Measurements from ENCODE around the gene CFAP410.
A peak's percentile ranks its signal among the peaks of the same experiment; 100 is the strongest.

The CFAP410 gene

DNA sequence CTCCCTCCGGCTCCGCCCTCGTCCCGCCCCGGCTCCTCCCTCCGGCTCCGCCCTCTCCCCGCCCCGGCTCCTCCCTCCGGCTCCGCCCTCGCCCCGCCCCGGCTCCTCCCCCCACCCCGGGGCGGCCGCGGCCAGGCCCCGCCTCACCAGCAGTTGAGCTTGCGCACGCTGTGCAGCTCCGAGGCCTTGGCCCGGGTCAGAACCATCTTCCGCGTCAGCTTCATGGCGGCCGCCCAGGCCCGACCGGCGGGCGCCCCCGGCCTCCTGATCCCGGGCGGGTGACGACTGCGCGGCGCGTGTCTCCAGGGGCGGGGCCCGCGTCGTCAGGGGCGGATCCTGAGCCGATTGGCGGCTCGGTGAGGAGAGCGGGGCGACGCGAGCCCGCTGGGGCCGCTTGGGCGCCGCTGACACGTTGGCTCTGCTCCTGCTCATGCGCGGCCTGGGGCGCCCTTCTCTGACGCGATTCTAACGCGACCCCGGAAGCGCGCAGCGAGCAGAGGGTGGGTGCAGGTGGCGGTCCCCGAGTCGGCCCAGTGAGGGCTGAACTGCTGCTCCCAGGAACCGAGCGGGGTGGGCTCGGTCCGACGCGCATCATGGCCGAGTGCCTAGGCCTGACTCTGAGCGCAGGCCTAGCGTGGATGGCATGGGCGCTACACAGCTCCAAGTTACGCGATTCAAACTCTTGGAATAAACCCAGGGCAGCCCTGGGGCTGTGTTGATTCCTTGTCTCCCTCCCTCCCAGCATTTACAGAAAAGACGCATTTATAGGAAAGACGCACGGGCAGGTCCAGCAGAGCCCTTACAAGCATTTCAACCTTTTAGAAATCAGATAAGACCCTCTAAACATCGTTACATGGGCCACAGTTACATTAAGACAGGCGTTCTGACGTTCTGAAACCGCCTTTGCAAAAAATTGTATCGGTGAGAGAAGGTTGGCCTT, at the start of gene CFAP410:
TSS of gene CFAP410 (minus strand) at position 420 of the 940 bp plus-strand sequence. CDS start at position 224, 196 bp downstream.
- DNase-seq: peak; percentile 96

DNA sequence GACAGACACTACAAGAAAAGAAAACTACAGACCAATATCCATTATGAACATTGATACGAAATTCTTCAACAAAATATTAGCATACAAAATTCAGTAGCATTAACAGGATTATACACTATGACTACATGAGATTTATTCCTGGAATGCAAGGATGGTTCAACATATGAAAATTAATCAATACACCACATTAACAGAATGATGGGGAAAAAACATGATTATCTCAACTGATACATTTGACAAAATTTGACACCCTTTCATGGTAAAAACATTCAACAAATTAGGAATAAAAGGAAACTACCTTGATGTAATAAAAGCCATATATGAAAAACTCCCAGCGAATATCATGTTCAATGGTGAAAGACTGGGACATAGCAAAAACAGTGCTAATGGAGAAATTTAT, 45.8 kb upstream of the CFAP410 start:
- no peak for DNase-seq

DNA sequence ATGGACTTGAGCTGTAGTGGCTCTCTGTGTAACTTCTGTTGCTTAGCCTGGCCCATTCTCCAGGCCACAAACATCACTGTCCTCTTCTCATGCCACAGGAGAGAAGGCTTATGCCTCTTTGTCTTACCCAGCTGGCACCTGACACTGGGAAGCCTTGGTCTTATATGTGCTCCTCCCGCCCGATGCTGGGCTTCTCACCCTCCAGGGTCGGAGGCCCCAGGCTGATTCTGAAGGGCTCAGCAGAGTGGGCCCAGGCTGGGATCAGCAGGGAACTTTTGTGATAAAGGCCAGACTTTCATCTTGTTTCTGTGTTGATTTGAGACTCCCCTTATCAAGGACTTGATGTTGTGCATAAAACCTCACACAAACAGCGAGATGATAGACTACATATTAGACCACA, 44.0 kb upstream of the CFAP410 start:
- no peak for DNase-seq

DNA sequence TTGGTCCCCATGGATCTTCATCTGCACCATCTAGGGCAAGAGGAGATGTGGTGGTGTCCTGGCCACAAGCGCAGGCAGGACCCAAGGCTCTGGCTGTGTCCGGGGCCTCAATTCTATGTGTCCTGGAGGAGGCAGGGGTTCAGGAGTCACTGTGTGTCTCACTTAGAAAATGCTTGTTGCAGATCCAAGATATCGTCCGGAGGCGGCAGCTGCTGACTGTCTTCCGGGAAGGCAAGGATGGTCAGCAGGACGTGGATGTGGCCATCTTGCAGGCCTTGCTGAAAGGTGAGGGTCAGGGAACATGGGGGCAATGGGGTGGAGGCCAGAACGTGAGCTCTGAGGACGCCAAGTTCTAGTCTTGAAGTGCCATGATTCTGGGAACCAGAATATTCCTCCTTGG, 43.3 kb upstream of the CFAP410 start:
- DNase-seq: no peak

DNA sequence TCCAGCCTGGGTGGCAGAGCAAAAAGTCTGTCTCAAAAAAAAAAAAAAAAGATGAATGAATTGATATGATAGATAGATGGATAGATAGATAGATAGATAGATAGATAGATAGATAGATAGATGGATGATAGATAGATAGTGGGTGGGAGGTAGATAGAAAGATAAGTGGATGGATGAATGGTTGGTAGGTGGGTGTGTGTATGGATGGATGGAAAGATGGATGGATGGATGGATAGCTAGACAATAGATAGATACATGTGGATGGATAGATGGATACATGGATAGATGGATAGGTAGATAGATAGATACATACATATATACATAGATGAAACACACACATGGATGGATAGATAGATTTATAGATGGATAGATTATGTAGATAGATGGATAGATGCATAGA, 42.7 kb upstream of the CFAP410 start:
- no peak for DNase-seq

DNA sequence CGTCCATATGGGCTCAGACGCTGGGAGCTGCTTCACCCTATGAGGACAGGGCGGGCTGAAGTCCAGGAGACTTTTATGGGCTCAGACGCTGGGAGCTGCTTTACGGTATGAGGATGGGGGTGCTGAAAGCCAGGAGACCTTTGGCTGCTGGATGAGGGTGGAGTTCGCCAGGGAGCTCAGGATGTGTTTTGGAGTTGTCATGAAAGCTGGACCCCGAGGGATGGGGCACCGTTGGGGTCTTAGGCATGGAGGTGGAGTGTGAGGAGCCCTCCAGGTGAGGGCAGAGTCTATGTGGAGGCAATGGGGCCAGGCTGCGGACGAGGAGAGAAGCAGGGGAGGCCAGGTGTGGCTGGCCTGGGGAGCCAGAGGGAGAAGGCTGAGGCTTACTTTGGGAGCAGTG, 41.7 kb upstream of the CFAP410 start:
- DNase-seq: no peak

DNA sequence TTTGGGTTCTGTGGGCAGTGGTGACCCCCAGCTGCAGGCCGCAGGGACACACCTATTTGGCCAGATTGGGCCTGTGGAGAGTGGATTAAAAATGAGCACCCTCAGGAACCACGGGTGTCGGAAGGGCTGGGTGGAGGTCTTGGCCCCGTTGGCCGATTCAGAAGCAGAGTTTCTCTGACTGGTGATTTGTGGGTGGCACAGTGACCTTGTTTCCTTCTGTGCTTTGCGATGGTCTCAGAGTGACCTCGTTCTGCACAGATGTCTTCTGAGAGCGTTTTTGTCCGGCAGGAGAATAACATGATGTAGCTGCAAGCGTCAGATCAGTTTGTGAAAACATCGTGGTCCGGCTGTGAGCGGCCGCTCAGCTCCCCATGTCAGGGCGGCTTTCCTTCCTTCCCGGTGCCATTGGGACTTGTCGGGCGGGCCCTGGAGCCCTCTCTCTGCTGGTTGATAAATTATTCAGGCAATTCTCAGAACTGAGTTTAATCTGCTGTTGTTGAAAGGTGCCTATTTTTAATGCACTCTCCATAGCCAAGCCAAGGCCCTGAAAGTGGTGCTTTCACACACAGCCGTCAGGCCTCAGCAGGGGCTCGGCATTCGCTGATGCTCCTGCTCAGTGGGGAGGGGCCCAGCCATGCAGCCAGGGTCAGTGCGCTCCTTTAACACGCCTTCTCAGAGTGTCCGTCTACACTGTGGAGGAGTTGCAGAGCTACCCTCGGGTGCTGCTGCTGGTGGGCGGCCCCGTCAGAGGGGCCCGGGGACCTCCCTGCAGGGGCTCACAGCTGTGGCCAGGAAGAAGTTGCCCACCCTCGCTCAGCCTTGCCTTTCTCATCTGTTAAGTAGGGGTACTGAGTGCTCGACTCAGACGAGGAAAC, 41.0 kb upstream of the CFAP410 start:
- no peak for DNase-seq

DNA sequence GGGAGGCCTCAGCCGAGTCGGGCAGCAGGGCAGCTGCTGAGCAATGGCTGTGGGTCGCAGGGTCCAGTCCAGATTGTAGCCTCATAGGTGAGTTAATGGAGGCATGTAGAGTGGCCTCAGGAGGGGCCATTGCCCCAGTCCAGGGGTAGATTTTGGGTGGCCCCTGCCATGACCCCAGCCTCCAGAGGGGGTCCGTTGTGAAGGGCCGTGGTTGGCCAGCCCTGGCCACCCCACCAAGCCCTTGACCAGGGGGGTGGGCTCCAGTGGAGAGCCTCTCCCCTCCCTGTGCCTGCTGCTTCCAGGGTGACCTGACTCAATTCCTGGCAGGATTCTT, 40.3 kb upstream of the CFAP410 start:
- DNase-seq: no peak

DNA sequence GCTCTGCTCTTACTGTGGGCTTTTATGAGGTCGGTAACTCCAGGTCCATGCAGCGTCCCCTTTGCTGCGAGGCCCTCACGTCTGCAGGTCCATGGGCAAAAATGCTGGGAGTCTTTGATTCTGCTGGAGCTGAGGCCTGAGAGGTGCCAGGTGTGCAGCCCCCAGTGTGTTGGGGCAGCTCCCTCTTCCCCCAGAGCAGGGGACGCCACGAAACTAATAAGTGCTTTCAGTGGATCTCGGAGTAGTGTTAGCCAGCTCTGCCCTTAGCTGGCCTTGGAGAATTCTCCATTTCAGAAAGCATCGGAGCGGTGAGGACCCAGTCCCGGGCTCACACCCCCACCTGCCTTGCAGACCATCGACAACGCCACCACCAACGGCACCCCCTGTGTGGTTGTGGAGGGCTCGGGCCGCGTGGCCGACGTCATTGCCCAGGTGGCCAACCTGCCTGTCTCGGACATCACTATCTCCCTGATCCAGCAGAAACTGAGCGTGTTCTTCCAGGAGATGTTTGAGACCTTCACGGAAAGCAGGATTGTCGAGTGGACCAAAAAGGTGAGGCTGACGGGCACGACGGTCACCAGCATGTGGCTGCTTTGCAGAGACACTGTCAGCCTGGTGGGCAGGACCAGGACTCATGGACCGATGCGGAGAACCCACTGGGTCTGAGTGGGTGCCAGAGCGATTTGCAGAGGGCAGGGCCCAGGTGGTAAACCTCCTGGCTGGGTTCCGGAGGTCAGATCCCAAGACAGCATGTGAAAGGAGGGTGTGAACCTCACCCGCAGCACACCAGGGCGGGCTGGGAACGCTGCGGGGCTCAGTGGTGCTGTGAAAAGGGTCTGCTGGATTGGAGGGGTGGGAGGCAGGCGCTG, 39.7 kb upstream of the CFAP410 start:
- DNase-seq: no peak

DNA sequence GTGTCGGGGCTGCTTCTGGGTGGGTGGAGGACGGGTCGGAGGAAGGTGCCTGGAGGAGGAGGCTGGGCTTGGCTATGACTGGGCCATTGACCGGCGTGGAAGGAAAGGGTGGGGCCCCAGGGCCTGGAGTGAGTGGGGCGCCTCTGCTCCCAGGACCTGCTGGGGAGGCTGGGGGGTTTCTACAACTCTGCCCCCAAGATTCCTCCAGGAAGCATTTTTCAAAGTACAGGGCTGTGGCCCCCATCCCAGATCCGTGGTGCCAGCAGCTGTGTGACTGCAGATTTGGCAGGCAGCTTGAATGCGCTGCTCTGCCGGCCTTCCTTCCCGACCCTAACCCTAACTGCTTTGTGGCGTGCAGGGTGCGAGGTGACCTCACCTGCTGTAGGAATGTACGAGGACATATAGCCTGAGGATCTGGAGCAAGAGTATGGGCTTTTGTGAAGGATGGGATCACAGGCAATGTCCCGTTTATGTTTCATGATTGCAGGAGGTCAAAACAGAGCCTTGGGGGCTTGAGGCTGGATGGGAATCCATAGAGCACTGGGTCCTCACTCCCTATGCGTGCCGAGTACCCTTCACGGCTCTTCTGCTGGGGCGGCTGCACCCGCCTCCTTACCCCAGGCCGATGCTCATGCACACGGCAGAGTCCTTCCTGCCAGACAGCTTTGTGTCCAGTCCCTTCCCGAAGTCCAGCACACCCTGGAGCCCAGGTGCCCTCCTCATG, 38.9 kb upstream of the CFAP410 start:
- no peak for DNase-seq

DNA sequence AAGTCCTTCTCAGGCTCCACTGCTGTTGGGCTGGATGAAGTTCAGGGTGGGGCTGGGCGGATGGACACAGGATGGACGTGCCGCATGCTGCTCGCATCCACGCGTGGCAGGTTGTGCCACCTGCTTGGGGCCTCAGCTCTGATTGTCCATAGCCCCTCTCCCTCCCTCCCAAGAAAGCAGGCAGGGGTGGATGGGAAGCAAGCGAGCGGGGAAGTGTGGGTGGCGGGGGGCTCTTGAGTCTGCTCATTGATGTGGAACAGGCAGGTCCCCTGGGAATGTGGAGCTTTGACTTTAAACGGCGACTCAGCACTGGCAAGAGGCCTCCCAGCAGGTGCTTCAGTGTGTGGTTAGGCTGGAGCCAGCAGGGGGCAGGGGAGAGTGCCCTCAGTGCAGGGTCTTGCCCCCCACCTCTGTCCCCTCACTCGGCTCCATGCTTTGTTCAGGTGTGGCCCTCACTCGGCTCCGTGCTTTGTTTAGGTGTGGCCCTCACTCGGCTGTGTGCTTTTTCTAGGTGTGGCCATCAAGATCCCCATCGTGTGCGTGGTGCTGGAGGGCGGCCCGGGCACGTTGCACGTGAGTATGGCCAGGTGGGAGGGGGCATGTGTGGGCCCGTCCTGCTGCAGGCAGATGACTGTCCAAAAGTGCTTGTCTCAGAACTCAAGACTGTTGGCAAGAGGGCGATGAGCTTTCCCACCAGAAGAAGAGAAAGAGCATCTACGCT, 38.2 kb upstream of the CFAP410 start:
- DNase-seq: no peak

DNA sequence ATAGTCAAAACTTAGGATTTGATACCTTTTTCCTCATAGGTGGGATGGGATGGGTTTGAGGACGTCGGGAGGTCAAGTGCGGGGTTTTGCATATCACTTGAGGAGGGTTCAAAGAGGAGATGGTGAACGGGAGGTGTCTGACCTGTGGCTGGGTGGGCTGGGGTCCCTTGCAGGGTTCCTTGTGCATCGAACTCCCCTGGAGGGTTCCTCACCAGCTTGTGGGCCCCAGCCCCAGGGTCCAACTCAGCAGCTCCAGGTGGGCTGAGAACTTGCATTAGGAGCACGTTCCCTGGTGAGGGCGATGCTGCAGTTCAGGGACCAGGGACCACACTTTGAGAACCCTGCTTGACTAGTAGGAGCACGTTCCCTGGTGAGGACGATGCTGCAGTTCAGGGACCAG, 37.4 kb upstream of the CFAP410 start:
- DNase-seq: no peak

DNA sequence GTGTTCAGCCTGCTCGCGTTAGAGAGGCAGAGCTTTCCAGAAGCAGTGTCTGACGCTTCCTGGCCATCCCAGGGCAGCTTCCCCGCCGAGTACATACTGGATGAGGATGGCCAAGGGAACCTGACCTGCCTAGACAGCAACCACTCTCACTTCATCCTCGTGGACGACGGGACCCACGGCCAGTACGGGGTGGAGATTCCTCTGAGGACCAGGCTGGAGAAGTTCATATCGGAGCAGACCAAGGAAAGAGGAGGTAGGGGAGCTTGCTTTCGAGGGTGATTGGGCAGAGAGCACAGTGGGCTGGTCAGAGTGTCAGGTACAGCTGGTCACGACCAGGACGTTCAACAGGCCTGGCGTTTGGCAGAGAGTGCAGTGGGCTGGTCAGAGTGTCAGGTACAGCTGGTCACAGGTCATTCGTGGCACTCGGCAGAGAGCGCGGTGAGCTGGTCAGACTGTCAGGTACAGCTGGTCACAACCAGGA, 36.6 kb upstream of the CFAP410 start:
- no peak for DNase-seq

DNA sequence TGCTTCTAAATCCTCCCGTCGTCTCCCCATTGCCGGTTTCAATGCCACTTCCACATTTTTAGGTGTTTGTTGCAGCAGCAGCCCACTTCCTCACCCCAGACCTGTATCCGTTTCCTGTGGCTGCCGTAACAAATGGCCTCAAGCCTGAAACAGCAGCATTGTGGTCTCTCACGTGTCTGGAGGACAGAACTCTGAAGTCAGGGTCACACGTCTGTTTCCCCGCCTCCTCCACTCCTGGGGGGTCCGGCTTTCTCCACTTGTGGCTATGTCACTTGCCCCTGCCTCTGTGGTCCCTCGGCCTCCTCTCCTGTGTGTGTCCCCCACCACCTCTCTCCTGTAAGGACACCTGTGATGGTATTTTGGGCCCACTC, 36.1 kb upstream of the CFAP410 start:
- DNase-seq: peak; percentile 37

DNA sequence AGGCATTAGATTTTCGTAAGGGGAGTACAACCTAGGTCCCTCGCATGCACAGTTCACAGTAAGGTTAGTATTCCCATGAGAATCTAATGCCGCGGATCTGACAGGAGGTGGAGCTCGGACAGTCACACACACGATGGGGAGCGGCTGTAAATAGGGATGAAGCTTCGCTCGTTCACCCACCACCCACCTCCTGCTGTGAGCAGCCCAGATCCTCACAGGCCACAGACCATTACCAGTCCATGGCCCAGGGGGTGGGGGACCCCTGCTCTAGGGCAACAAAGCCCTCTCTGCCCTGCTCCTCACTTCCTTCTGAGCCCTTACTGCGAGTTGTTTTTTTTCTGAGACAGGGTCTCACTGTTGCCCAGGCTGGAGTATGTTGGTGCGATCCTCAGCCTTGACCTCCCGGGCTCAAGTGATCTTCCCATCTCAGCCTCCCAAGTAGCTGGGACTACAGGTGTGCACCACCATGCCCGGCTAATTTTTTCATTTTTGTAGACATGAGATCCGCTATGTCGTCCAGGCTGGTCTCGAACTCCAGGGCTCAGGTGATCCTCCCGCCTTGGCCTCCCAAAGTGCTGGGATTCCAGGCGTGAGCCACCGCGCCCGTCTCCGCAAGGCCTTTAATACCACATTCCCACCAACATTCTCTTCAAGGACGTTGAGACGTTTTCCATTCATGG, 35.6 kb upstream of the CFAP410 start:
- no peak for DNase-seq

DNA sequence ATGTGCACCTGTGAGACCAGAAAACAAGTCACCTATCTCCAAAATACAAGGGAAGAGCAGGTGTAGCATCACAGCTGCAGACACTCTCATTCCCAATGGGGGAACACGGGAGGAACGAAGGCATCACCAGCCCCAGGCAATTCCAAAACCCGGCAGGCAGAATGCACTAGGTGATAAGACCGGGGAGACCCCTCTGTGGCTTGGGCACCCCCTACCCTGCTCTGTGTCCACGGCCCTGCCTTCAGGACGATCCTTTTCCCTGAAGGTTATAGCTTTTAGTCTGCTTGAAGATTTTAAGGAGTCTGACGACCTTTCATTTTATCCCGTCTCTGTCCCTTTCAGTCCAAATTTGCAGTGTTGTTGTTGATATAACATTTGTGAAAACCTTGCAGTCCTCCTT, 33.4 kb upstream of the CFAP410 start:
- DNase-seq: no peak

DNA sequence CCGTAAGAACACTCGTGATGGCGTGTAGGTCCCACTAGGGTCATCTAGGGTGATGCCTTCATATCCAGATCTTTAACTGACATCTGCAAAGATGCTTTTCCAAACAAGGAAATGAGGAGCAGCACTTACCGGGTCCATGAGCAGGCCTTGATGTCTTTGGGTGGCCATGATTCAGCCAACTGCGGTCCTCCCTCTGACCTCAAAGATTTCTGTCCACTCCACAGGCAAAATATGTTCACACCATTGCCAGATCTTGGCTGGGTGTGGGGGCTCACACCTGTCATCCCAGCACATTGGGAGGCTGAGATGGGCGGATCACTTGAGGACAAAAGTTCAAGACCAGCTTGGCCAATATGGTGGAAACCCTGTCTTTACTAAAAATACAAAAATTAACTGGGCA, 32.4 kb upstream of the CFAP410 start:
- DNase-seq: no peak

DNA sequence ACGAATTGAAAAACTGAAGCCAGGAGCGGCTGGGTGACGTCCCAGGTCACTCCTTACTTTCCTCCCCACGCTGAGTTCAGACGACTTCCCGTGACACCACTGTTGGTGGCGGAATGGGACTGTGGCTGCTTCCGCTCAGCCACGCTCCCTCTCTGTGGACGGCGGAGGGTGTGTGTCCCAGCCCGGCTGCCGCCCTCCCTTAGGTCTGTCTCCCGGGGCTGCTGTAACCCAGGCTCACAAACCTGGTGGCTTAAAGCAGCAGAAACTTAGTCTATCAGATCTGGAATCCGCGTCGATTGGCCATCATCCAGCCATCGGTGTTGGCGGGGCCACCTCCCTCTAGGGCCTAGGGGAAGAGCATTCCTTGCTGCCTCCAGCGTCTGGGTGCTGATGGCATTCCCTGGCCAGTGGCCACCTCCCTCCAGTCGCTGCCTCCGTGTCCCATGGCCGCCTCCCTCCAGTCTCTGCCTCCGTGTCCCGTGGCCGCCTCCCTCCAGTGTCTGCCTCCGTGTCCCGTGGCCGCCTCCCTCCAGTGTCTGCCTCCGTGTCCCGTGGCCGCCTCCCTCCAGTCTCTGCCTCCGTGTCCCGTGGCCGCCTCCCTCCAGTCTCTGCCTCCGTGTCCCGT, 31.7 kb upstream of the CFAP410 start:
- DNase-seq: no peak

DNA sequence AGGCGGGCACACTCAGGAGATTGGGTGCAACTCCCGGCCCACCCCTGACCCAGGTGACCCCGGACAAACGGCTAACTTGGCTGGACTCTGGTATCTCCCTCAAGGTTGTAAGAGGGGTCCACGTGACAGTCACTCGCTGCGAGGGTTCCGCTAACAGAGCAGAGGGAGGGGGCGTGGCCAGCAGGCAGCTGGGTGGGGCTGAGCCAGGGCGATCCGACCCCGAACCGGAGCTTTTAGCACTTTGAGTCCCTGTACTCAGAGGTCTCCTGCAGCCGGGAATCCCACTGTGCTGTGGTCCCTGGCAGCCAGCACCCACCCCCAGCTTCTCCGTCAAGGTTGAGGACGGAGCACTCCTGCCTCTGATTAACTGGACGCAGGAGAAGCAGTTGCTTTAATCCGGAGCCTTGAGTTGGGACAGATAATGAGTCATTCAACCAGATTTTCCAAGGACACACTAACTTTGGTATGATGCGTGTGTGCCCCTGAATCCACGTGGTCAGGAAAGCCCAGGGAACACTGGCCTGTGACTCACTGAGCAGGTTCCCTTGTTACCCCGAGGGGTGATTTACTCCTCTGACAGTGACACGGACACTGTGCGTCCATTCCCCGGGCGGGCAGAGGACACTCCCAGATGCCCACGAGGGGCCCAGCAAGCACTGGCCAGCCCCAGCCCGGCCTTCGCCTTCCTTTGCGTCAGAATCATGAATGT, 31.0 kb upstream of the CFAP410 start:
- no peak for DNase-seq
